AG04450 (cell line): ENCODE results near the gene MX2. TPM values are rescaled to one million over a fixed set of nuclear protein-coding genes. Genes with fewer than 3 reads are reported as not detected.

Experiments used
- CTCF ChIA-PET: fragments of 300-600, 350-600 bp; formaldehyde crosslinking; extraction: SDS; loops from one replicate; lab custom pipeline; 2022; ENCODE audit warnings: antibody characterized with exemption, inconsistent platforms; lab: Charles Lee
- POLR2A ChIA-PET: fragments of 350-600 bp; formaldehyde crosslinking; extraction: SDS; loops from one replicate; lab custom pipeline; 2021; ENCODE audit warnings: antibody characterized with exemption, inconsistent platforms; lab: Yijun Ruan, JAX
- DNase-seq: peaks from one replicate; pipeline ENCODE4 v3.0.0-alpha.2; 2011; ENCODE audit warnings: low read depth, low spot score
- H3K27ac ChIP-seq: one replicate; pipeline ENCODE4 v1.5.1; 2012; ENCODE audit warnings: low read depth, low read length, control low read depth
- H3K27me3 ChIP-seq: one replicate; pipeline ENCODE4 v1.6.0; 2012; ENCODE audit warnings: low read length; ENCODE audit not compliant: control insufficient read depth, insufficient read depth
- H3K4me3 ChIP-seq: 2 replicates; pipeline ENCODE4 v1.5.1; 2011; ENCODE audit warnings: mild to moderate bottlenecking, low read depth, low read length, control low read depth
- H3K9me3 ChIP-seq: 2 replicates; pipeline ENCODE4 v1.5.1; 2012; ENCODE audit warnings: low read length; ENCODE audit not compliant: control insufficient read depth, insufficient read depth
- polyA plus RNA-seq: library from polyadenylated mRNA; depleted of rRNA; stranded (reverse); fragments of >200 nt; gene quantifications from 2 replicates; pipeline ENCODE4 v1.2.3, GENCODE V29; 2011
- TF ChIP-seq, protein P1 (sequence below): IDR thresholded peaks from 2 replicates; pipeline ENCODE4 v1.5.1; 2011; ENCODE audit warnings: low read depth, low read length, control low read depth, inconsistent platforms

Gene MX2
- polyA plus RNA-seq, 1 experiment = 0.82 TPM

DNA sequence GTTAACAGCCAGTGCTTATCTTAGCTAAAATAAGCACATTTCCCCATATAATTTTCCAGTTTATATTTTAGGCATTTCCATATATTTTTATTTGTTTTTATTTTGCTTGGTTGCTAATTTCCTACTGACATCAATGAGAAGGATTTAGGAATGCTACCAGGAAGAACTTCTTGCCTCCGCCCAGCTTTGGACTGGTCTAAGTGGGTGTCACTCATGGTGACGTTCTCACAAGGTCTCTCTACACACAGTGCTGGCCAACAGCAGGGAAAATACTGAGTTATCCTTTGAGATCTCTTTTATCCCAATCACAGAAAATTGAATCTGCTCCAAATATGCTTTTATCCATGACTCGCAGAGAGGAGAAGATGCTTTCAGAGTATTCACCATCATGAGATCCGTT lies 77.4 kb downstream of the MX2 start:
- no peak for DNase-seq
- Histone ChIP-seq H3K27ac (no peak overlapping the region), H3K27me3 (no peaks in the 10 kb centered on the region), H3K4me3 (no peak overlapping the region), H3K9me3 (peaks cover 4% of the 10 kb centered on the region; the same call in 1 of the 2 replicates)
- TF ChIP-seq, protein P1, sequence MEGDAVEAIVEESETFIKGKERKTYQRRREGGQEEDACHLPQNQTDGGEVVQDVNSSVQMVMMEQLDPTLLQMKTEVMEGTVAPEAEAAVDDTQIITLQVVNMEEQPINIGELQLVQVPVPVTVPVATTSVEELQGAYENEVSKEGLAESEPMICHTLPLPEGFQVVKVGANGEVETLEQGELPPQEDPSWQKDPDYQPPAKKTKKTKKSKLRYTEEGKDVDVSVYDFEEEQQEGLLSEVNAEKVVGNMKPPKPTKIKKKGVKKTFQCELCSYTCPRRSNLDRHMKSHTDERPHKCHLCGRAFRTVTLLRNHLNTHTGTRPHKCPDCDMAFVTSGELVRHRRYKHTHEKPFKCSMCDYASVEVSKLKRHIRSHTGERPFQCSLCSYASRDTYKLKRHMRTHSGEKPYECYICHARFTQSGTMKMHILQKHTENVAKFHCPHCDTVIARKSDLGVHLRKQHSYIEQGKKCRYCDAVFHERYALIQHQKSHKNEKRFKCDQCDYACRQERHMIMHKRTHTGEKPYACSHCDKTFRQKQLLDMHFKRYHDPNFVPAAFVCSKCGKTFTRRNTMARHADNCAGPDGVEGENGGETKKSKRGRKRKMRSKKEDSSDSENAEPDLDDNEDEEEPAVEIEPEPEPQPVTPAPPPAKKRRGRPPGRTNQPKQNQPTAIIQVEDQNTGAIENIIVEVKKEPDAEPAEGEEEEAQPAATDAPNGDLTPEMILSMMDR = no peak
- POLR2A ChIA-PET = no interaction called here
- CTCF ChIA-PET = no interaction called here

- H3K27me3 ChIP-seq = no peaks in the 10 kb centered on the region
- TF ChIP-seq, protein P1 = no peak
- H3K9me3 ChIP-seq = no peaks in the 10 kb centered on the region
- H3K4me3 ChIP-seq = no peak overlapping the region
- ChIA-PET CTCF (no interaction called here), POLR2A (no interaction called here)
- no peak for DNase-seq
- no peak overlapping the region for H3K27ac ChIP-seq
These were observed 79.7 kb downstream of the MX2 start for GRCh38 chr21:41441546-41441945.

- Histone ChIP-seq H3K27me3 (no peaks in the 10 kb centered on the region), H3K4me3 (no peak overlapping the region), H3K27ac (no peak overlapping the region), H3K9me3 (no peaks in the 10 kb centered on the region)
- POLR2A ChIA-PET = no interaction called here
- DNase-seq = no peak
- CTCF ChIA-PET = no interaction called here
- TF ChIP-seq, protein P1 = no peak
These were observed 80.8 kb downstream of the MX2 start for GRCh38 chr21:41442481-41443186.

- ChIA-PET CTCF (interaction anchor here (0.7 to 0.9 kb wide), 2 partner anchors 11 to 84 kb away, joined by 3 to 9 read pairs; no protein-coding TSS in a partner anchor), POLR2A (no interaction called here)
- no peaks in the 10 kb centered on the region for H3K27me3 ChIP-seq
- H3K27ac ChIP-seq = no peak overlapping the region
- no peaks in the 10 kb centered on the region for H3K9me3 ChIP-seq
- TF ChIP-seq, protein P1 = no peak
- H3K4me3 ChIP-seq = no peak overlapping the region
- no peak for DNase-seq
These were observed 81.7 kb downstream of the MX2 start for GRCh38 chr21:41443562-41443961.

DNA sequence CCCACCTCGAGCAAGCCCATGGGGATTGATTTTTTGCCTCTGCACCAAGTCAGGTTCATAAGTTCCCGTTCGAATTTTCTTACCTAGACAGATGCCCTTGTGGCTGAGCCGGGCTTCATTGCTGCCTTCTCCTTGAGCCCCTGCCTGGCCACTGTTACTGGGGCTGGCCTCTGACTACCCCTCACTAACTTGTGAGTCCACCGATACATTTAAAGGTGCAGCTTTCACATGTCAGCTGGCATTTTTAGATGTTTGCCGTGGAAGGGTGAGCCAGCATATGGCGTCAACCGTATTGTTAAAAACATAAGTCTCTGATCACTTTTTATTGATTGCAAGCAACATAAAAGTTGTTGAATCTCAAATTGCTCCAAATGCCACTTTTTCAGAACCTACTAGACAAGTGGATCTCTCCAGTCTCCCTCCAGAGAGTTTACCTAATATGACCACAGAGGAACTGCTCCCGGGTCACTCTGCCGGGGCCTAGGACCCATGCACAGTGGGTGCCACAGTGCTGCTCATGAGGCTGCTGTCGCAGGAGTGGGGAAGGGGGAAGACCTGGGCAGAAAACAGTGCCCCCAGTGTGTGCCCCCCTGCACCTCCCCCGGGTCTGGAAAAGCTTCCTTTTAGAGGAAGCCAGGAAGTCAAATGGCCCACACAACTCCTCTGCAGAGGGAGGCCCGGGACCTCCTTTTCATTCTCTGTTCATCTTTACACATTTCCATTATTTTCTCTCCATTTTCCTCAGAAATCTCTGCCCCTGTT lies 83.1 kb downstream of the MX2 start:
- CTCF ChIA-PET = no interaction called here
- H3K27ac ChIP-seq = no peak overlapping the region
- no peak overlapping the region for H3K4me3 ChIP-seq
- TF ChIP-seq, protein P1 = no peak
- no peak for DNase-seq
- POLR2A ChIA-PET = no interaction called here
- no peaks in the 10 kb centered on the region for H3K27me3 ChIP-seq
- no peaks in the 10 kb centered on the region for H3K9me3 ChIP-seq
